IMR-90 (cell line): Measurements from ENCODE around the gene DUS2. TPM values are rescaled to one million over a fixed set of nuclear protein-coding genes. Genes with fewer than 3 reads are reported as not detected.
"Not testable (repeated sequence)": the region's sequence is repeated elsewhere in the genome, so short reads cannot be mapped to it uniquely, and the experiment has no call there.

Source experiments
- ATAC-seq: fragments of 200-7000 bp; cut with Tn5 transposase; 2 replicates; pipeline ENCODE4 v1.9.1; 2020; ENCODE audit warnings: low read depth, mild to moderate bottlenecking, moderate library complexity
- BruUV-seq: library from RNA; stranded (reverse); fragments of 400-500 nt; replicated peaks from 2 replicates; lab custom pipeline; 2021; lab: Mats Ljungman, UMichigan
- CTCF ChIA-PET: fragments of 300-600 bp; formaldehyde crosslinking; extraction: SDS; loops from one replicate; lab custom pipeline; 2021; ENCODE audit warnings: antibody characterized with exemption; lab: Yijun Ruan, JAX
- POLR2A ChIA-PET: fragments of 300-600 bp; sonication (Branson Sonifier 250); formaldehyde crosslinking; loops from one replicate; lab custom pipeline; 2022; ENCODE audit warnings: antibody characterized with exemption; ENCODE audit not compliant: unreplicated experiment; lab: Charles Lee
- DNase-seq: peaks from one replicate; pipeline ENCODE4 v3.0.0; 2013
- H2AFZ ChIP-seq: replicated peaks from 2 replicates; pipeline ENCODE3; 2013; ENCODE audit warnings: low read length, mild to moderate bottlenecking; ENCODE audit not compliant: poor library complexity
- H2AK5ac ChIP-seq: 2 replicates; pipeline ENCODE4 v1.6.1; 2013; ENCODE audit warnings: low read depth, low read length, inconsistent platforms
- H2AK9ac ChIP-seq: replicated peaks from 2 replicates; pipeline ENCODE3; 2013; ENCODE audit warnings: mild to moderate bottlenecking, low read depth, low read length, moderate library complexity; ENCODE audit not compliant: poor library complexity
- H2BK120ac ChIP-seq: 2 replicates; pipeline ENCODE4 v1.6.1; 2013; ENCODE audit warnings: low read depth, low read length, inconsistent platforms
- H2BK15ac ChIP-seq: 3 replicates; pipeline ENCODE4 v1.6.1; 2013; ENCODE audit warnings: low read depth, low read length, inconsistent platforms
- H2BK20ac ChIP-seq: 2 replicates; pipeline ENCODE4 v1.6.1; 2013; ENCODE audit warnings: low read depth, mild to moderate bottlenecking, inconsistent platforms, low read length, moderate library complexity
- H2BK5ac ChIP-seq: 2 replicates; pipeline ENCODE4 v1.6.1; 2013; ENCODE audit warnings: mild to moderate bottlenecking, low read depth, low read length, inconsistent platforms; ENCODE audit not compliant: poor library complexity, severe bottlenecking
- H3K14ac ChIP-seq: replicated peaks from 2 replicates; pipeline ENCODE4 v1.6.1; 2013; ENCODE audit warnings: low read depth, low read length, inconsistent platforms
- H3K18ac ChIP-seq: 2 replicates; pipeline ENCODE4 v1.6.1; 2013; ENCODE audit warnings: low read depth, low read length, control low read depth
- H3K23ac ChIP-seq: 2 replicates; pipeline ENCODE4 v1.6.1; 2013; ENCODE audit warnings: low read depth, low read length, inconsistent platforms
- H3K27ac ChIP-seq: 2 replicates; pipeline ENCODE4 v1.5.1; 2013; ENCODE audit warnings: mild to moderate bottlenecking, control low read depth, low read length; ENCODE audit not compliant: insufficient read depth
- H3K27me3 ChIP-seq: 2 replicates; pipeline ENCODE4 v1.6.1; 2013; ENCODE audit warnings: low read length; ENCODE audit not compliant: control insufficient read depth, insufficient read depth
- H3K36me3 ChIP-seq: 2 replicates; pipeline ENCODE4 v1.6.1; 2013; ENCODE audit warnings: low read length, mixed read lengths; ENCODE audit not compliant: control insufficient read depth, insufficient read depth
- H3K4ac ChIP-seq: 2 replicates; pipeline ENCODE4 v1.6.1; 2013; ENCODE audit warnings: low read depth, low read length, inconsistent platforms
- H3K4me1 ChIP-seq: 2 replicates; pipeline ENCODE4 v1.6.1; 2013; ENCODE audit warnings: low read length, mixed read lengths; ENCODE audit not compliant: control insufficient read depth, insufficient read depth
- H3K4me2 ChIP-seq: 2 replicates; pipeline ENCODE4 v1.6.1; 2013; ENCODE audit warnings: low read depth, mild to moderate bottlenecking, control low read depth, low read length, moderate library complexity
- H3K4me3 ChIP-seq: 2 replicates; pipeline ENCODE4 v1.5.1; 2013; ENCODE audit warnings: low read depth, mild to moderate bottlenecking, control low read depth, low read length, moderate library complexity; ENCODE audit not compliant: insufficient read depth
- H3K56ac ChIP-seq: 2 replicates; pipeline ENCODE4 v1.6.1; 2013; ENCODE audit warnings: low read length, inconsistent platforms; ENCODE audit not compliant: insufficient read depth; ENCODE audit errors: extremely low read depth
- H3K79me1 ChIP-seq, 2 experiments: 2 replicates each; pipeline ENCODE4 v1.6.1; 2013; ENCODE audit warnings: low read length in 2 of 2, inconsistent platforms in 1 of 2, low read depth in 1 of 2
- H3K9ac ChIP-seq: 2 replicates; pipeline ENCODE4 v1.6.1; 2013; ENCODE audit warnings: low read depth, low read length, control low read depth
- H3K9me1 ChIP-seq: 2 replicates; pipeline ENCODE4 v1.6.1; 2013; ENCODE audit warnings: low read length, inconsistent platforms; ENCODE audit not compliant: insufficient read depth
- H3K9me3 ChIP-seq: 2 replicates; pipeline ENCODE4 v1.6.1; 2013; ENCODE audit warnings: low read length; ENCODE audit not compliant: control insufficient read depth, insufficient read depth
- H4K20me1 ChIP-seq: 2 replicates; pipeline ENCODE4 v1.6.1; 2013; ENCODE audit warnings: low read length, inconsistent platforms; ENCODE audit not compliant: insufficient read depth
- H4K5ac ChIP-seq: 2 replicates; pipeline ENCODE4 v1.6.1; 2013; ENCODE audit warnings: mild to moderate bottlenecking, low read depth, low read length, control low read depth
- H4K8ac ChIP-seq, 2 experiments: 2 replicates each; pipeline ENCODE4 v1.6.1; 2013; ENCODE audit warnings: low read depth in 2 of 2, low read length in 2 of 2, control low read depth in 1 of 2, inconsistent platforms in 1 of 2
- H4K91ac ChIP-seq: 2 replicates; pipeline ENCODE4 v1.6.1; 2013; ENCODE audit warnings: low read depth, low read length, inconsistent platforms; ENCODE audit not compliant: insufficient read depth
- WGBS, 2 experiments: methylation state at CpG; one replicate each; pipeline versions ENCODE4 v1.1.5 to v1.1.7; 2013; ENCODE audit warnings: missing lambda C conversion rate in 2 of 2; ENCODE audit not compliant: insufficient read length in 1 of 2; ENCODE audit errors: extremely low coverage in 2 of 2; 5-methylcytosine and 5-hydroxymethylcytosine counted together
- dilution Hi-C: fragments of 300-500 bp; cut with HindIII; formaldehyde crosslinking; loops from one replicate; pipeline ENCODE4 v1.14.3; 2018; ENCODE audit warnings: low sequenced_read_pairs; ENCODE audit not compliant: unreplicated experiment
- in situ Hi-C: fragments of 300-500 bp; cut with MboI; formaldehyde crosslinking; loops from 3 replicates; pipeline ENCODE4 v1.14.3; 2019; ENCODE audit warnings: low sequenced_read_pairs, inconsistent platforms, mixed read lengths
- intact Hi-C: fragments of 100-400 bp; cut with micrococcal nuclease; formaldehyde crosslinking; loops from 2 replicates; pipeline ENCODE4 v1.10.0; 2022
- polyA plus RNA-seq, 3 experiments: library from polyadenylated mRNA; depleted of rRNA; stranded (reverse); fragments of >200 nt; gene quantifications; 2 replicates each; pipeline ENCODE4 v1.2.3, GENCODE V29; 2012; ENCODE audit warnings: low replicate concordance in 1 of 3
- total RNA-seq: library from RNA; depleted of rRNA; stranded (reverse); fragments of >200 nt; gene quantifications from 2 replicates; pipeline ENCODE4 v1.2.3, GENCODE V29; 2012

Gene DUS2
- total and polyA plus RNA-seq, 2 of the 4 experiments (the other 2 are of a cell fraction), result 15.8 to 30.5 TPM

- H3K23ac ChIP-seq, H3K9me1 ChIP-seq, BruUV-seq, H3K36me3 ChIP-seq, intact Hi-C loops, H3K14ac ChIP-seq, H3K4me1 ChIP-seq, H3K27ac ChIP-seq, H2BK20ac ChIP-seq, H3K4me3 ChIP-seq, ATAC-seq, H2AK9ac ChIP-seq, H3K18ac ChIP-seq, H3K4me2 ChIP-seq, CTCF ChIA-PET, DNase-seq, H4K8ac ChIP-seq, H3K9ac ChIP-seq, H4K91ac ChIP-seq, H2BK15ac ChIP-seq, H2AFZ ChIP-seq, POLR2A ChIA-PET, H3K9me3 ChIP-seq, H2AK5ac ChIP-seq, dilution Hi-C loops, H4K5ac ChIP-seq, in situ Hi-C loops, H2BK5ac ChIP-seq, H4K20me1 ChIP-seq, H3K27me3 ChIP-seq, H2BK120ac ChIP-seq, H3K4ac ChIP-seq, H3K56ac ChIP-seq: not testable (repeated sequence)
- no CpG with 5 or more reads among the region's 9 CpGs for WGBS, 2 experiments
- H3K79me1 ChIP-seq, result peaks cover 6 to 39% of the 10 kb centered on the region in 2 experiments
These were observed 84.3 kb downstream of the DUS2 start for GRCh38 chr16:68107230-68107928.

- H2AK9ac ChIP-seq, in situ Hi-C loops, H3K23ac ChIP-seq, H3K56ac ChIP-seq, H4K8ac ChIP-seq, DNase-seq, H3K4ac ChIP-seq, BruUV-seq, H3K9me1 ChIP-seq, H3K18ac ChIP-seq, H4K5ac ChIP-seq, dilution Hi-C loops, H4K91ac ChIP-seq, intact Hi-C loops, H2BK120ac ChIP-seq, CTCF ChIA-PET, H2AK5ac ChIP-seq, ATAC-seq, H3K4me3 ChIP-seq, H2BK20ac ChIP-seq, H3K4me1 ChIP-seq, H3K14ac ChIP-seq, H3K4me2 ChIP-seq, H3K27ac ChIP-seq, H3K9ac ChIP-seq, H3K27me3 ChIP-seq, H3K9me3 ChIP-seq, POLR2A ChIA-PET, H2BK15ac ChIP-seq, H2BK5ac ChIP-seq, H2AFZ ChIP-seq, H3K36me3 ChIP-seq, H4K20me1 ChIP-seq: not testable (repeated sequence)
- H3K79me1 ChIP-seq, result peaks cover 15 to 45% of the 10 kb centered on the region in 2 experiments
- 100% methylated on average over 1 of the region's 5 CpGs; no CpG with 5 or more reads in 1 of the 2 experiments for WGBS, 2 experiments
These were observed 86.1 kb downstream of the DUS2 start for GRCh38 chr16:68109156-68109555.
